Glomerular visceral epithelial cell (primary cell): ENCODE data around the gene TOR1AIP1.
"Not testable (repeated sequence)": the region's sequence is repeated elsewhere in the genome, so short reads cannot be mapped to it uniquely, and the experiment has no call there.

Experiments
- DNase-seq: peaks from one replicate; pipeline ENCODE4 v3.0.0-alpha.2; 2016; ENCODE audit errors: extremely low spot score

Gene TOR1AIP1

GRCh38 chr1:179935909-179936496, 53.9 kb downstream of the TOR1AIP1 start:
- no peak for DNase-seq

DNA sequence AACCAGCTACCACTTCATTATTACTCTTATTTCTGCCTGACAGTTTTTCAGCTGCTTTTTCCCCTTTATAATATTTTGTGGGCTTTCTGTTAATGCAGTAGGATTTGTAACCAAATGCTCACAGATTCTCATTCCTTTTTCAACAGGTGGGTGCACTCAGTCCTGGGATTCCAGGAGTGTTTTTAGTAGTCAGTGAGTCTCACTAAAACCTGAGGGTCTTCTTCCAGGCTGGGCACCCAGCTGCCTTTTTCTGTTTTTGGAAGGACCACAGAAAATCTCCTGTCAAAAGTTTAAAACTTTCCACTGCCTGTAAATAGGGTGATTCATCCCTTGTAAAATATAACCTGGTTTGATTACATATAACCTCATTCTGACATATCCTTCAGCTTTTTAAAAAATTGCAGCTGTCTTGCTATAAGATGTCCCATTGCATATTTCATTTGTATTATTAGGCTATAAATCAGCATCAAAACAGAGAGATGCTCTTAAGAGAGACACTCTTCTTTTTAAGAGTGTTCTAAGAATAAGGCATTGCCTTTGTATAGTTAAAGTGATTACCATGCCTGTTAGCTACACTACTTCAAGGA, 55.7 kb downstream of the TOR1AIP1 start:
- no peak for DNase-seq

DNA sequence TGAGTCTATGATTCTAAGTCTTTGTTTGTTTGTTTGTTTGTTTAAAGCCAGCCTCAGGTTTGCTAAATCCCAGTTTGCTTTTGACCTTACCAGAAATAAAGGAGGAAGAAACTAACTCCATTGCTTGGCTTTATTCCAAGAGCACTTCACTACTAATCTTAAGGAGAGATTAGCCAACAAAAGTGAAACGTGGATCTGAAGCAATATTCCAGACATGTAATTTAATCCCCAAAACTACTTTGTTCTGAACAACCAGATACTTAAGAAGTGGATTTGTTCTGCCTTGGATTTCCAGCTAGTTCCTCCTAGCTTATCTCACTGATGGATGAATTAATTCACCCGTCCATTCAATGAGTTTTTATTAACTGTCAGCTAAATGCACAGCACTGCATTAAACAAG, 56.7 kb downstream of the TOR1AIP1 start:
- no peak for DNase-seq

GRCh38 chr1:179939941-179940340, 57.9 kb downstream of the TOR1AIP1 start:
- no peak for DNase-seq

DNA sequence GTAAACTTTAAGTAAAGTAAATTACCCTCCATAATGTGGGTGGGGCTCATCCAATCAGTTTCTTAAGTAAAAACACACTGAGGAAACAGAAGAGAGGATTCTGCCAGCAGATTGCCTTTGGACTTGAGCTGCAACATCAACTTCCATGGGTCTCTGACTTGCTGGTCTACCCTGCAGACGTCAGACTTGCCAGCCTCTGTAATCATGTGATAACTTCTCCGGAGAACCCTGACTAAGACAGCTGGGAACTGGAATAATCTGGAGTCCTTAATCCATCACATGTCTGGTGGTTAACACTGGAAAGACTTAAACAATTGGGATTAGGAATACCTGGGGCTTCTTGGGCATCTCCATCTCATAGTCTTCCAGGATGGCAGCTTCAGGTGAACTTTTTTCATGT, 59.4 kb downstream of the TOR1AIP1 start:
- DNase-seq, result no peak

- no peak for DNase-seq
Observed at GRCh38 chr1:179950651-179951050, 68.6 kb downstream of the TOR1AIP1 start.

GRCh38 chr1:179951383-179952144, 69.5 kb downstream of the TOR1AIP1 start:
- DNase-seq, result no peak

GRCh38 chr1:179952186-179952585, 70.1 kb downstream of the TOR1AIP1 start:
- DNase-seq, result no peak

DNA sequence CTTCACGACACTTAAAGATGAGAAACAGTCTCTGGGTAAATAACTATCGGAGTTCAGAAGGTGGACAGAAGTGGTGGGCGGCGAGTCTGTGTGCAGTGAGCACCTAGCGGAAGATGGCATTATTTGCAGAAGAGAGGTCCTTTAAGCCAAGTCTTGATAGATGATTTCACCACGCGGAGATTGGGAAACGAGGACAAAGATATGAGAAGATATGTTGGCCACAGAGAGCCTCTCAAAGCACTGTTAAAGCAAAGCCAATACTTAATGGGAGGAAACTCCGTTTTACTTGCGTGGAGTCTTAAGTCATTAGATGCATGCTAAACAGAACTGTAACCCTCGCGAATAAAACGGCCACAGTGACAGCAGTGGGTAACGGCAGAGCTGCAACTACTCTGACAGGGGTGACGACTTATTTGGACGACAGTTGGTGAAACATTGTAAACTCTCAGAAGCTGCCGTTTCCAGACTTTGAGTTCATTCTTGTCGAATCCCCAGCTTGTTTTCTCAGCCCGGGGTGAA, 71.9 kb downstream of the TOR1AIP1 start:
- peak; percentile 62 for DNase-seq

DNA sequence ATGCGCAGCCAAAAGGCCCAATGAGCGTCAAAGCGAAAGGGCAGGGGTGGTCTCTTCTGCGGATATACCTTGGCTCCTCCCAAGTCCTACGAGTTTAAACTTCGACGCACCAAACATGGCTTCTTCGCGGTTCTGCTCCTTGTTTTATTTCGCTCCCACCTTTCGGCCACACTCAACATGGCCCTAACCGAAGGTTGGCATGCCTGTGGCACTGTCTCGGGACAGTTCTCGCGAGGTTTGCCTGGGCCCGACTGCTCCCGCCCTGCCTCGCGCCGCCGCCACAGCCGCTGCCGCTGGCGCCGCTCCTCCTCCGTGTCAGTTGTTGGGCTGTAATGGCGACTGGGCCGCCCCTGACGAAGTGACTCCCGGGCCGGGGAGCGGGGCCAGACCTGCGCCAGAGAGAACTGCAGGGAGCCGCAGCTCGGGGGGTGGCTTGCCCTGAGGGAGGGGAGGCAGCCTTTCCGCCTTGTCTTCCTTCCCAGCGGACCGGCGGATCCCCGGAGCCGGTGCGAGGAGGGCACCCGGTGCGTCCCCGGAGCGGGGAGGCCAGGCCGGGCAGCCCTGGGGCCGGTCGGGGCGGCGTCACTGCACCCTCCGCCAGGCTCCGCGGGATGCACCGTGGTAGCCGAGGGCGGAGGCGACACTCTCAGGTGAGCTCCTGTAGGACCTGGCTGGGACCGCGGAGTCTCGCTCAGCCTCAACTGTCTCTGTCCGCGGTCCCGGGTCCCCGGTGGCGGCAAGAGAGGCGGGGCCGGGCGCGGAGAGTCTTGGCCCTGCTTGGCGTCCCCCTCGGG, 72.6 kb downstream of the TOR1AIP1 start, which contains the start of gene CEP350:
Gene CEP350 (plus strand): TSS at position 318 of the 794 bp plus-strand sequence. CDS start 31,372 bp downstream, outside the sequence.
- DNase-seq, result peak; percentile 99

DNA sequence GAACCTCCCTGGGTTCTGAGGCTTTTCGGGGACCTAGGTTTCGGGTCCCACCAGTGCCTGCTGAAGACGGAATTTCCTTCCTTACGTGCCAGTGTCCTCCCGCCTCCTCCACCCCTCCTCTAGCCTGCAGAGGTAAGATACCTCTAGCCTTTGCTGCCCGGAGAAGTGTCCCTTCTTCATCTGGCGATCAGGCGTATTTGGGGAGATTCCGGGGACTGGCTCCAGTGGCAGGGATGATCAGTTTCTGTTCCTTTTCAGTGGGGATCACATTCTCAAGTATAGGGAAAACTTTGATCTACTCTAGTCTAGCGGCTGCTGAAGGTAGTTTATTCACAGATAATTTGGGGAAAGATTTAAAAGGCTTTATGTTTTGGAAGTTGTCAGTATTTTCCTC, 73.2 kb downstream of the TOR1AIP1 start:
- DNase-seq, result peak; percentile 41

DNA sequence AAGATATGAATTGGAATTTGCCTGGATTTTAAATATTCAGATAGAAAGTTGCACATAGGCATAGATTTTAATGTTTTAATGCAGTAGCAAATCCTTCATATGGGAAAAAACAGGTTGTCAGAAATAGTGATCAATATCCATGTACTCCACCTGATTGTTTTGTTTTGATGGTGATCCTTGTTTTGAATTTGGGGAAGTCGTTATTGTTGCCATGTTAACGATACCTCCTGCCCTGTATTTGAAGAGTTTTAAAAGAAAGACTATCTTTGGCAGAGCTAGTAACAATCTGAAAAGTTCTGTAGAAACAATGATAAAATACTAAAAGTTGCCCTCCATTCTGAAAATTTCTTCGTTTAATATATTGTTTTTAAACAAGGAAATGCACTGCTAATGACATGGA, 73.6 kb downstream of the TOR1AIP1 start:
- DNase-seq, result no peak

GRCh38 chr1:179958359-179958758, 76.3 kb downstream of the TOR1AIP1 start:
- DNase-seq, result no peak

DNA sequence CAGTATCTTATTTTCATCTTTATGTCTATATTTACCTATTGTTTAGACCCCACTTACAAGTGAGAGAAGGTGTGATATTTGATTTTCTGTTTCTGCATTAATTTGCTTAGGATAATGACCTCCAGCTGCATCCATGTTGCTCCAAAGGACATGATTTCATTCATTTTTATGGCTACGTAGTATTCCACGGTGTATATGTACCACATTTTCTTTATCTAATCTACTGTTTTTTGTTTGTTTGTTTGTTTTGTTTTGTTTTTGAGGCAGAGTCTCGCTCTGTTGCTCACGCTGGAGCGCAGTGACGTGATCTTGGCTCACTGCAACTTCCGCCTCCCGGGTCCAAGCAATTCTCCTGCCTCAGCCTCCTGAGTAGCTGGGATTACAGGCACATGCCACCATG, 80.1 kb downstream of the TOR1AIP1 start:
- not testable (repeated sequence) for DNase-seq

DNA sequence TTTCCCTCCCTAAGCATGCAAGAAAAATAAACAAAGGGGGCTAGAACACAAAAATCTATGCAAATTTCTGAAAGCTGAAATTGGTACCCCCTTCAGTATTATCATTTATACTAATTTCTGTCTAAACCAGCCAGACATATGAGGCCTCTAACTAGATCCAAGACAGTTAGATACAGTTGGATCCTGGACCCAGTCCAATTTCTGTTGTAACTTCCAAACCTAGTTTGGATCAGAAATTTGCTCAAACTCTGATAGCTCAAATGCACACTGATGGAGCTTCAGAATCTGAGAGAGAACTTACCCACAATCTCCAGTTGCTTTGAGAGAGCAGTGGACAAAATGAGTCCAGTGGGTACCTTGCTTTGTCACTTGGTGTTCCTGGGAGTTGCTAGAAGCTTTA, 84.5 kb downstream of the TOR1AIP1 start:
- no peak for DNase-seq

GRCh38 chr1:179968284-179968993, 86.4 kb downstream of the TOR1AIP1 start:
- DNase-seq, result no peak

GRCh38 chr1:179968994-179969919, 87.2 kb downstream of the TOR1AIP1 start:
- no peak for DNase-seq
